ENCODE measurements around the gene BDNF.

BDNF gene

DNA sequence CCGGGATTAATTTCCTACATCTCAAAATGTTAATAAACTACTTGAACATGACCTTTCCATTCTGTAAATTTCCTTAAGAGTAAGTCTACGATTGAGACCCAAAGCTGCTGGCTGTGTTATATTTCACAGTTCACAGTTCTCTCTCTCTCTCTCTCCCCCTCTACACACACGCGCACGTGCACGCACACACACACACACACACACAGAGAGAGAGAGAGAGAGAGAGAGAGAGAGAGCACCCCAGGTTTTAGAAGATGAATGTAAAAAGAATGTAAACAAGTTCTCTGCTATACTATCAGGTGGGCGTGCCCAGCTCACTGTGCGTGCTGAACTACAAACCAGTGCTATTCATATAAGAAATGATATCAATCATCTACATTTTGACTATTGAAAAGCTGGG, 3.3 kb downstream of the BDNF start:
- H3K36me3 ChIP-seq (ENCODE audit: control insufficient read depth, insufficient read depth, low read length) = no peaks in the 10 kb centered on the region
- peaks cover 30% of the 10 kb centered on the region for H3K27me3 ChIP-seq (replicated peaks; ENCODE audit: control insufficient read depth, insufficient read depth, low read length, poor library complexity, severe bottlenecking)
- H3K27ac ChIP-seq (ENCODE audit: insufficient read depth, low read length, poor library complexity, severe bottlenecking) = no peak overlapping the region
- no peak for DNase-seq
- no peaks in the 10 kb centered on the region for H3K9me3 ChIP-seq (ENCODE audit: control insufficient read depth, low read length)
- no peak overlapping the region for H3K4me3 ChIP-seq (ENCODE audit: insufficient read depth, low read depth, low read length, poor library complexity, severe bottlenecking)
- peaks cover 19% of the 10 kb centered on the region for H3K4me1 ChIP-seq (ENCODE audit: control insufficient read depth, insufficient read depth, low read length, poor library complexity, severe bottlenecking)

DNA sequence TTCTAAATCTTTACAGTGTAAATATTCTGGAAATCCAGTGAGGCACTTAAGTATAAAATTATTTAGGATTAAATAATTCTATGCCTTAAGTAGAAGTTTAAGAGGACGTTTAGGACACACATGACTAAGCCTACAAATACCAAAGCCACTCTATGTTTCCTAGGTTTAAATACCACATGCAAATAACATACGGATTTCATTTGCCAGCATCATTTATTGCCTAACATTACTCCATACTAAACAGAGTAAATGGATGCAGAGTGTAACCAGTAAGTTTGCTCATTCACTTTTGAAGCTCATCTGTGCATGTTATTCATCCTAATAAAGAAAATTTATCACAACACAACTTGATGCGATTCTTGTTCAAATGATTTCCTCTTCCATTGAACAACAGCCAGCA, 4.1 kb downstream of the BDNF start:
- Histone ChIP-seq H3K36me3 (ENCODE audit: control insufficient read depth, insufficient read depth, low read length) (no peaks in the 10 kb centered on the region), H3K27me3 (replicated peaks; ENCODE audit: control insufficient read depth, insufficient read depth, low read length, poor library complexity, severe bottlenecking) (peaks cover 25% of the 10 kb centered on the region), H3K4me1 (ENCODE audit: control insufficient read depth, insufficient read depth, low read length, poor library complexity, severe bottlenecking) (peaks cover 19% of the 10 kb centered on the region), H3K27ac (ENCODE audit: insufficient read depth, low read length, poor library complexity, severe bottlenecking) (no peak overlapping the region), H3K4me3 (ENCODE audit: insufficient read depth, low read depth, low read length, poor library complexity, severe bottlenecking) (no peak overlapping the region), H3K9me3 (ENCODE audit: control insufficient read depth, low read length) (no peaks in the 10 kb centered on the region)
- DNase-seq = no peak

DNA sequence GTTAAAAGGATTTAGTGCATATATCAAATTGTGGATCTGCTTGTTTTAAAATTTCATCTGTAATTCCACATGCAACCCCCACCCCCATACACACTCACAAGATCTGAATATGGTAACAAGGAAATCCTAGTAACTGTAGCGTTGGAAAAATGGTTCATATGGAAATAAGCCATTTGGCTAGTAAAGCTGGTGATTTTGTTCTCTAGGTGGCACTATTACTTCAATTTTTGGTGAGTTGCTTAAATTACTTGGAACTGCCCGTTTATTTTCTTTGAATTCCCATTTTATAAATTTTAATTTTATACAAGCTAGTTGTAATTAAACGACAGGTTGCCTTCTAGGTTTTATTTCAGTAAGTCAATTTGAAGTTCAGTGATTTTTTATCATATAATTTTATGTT, 5.3 kb downstream of the BDNF start:
- H3K36me3 ChIP-seq (ENCODE audit: control insufficient read depth, insufficient read depth, low read length) = no peaks in the 10 kb centered on the region
- no peak overlapping the region for H3K27ac ChIP-seq (ENCODE audit: insufficient read depth, low read length, poor library complexity, severe bottlenecking)
- peaks cover 17% of the 10 kb centered on the region for H3K27me3 ChIP-seq (replicated peaks; ENCODE audit: control insufficient read depth, insufficient read depth, low read length, poor library complexity, severe bottlenecking)
- H3K4me3 ChIP-seq (ENCODE audit: insufficient read depth, low read depth, low read length, poor library complexity, severe bottlenecking) = no peak overlapping the region
- H3K9me3 ChIP-seq (ENCODE audit: control insufficient read depth, low read length) = no peaks in the 10 kb centered on the region
- H3K4me1 ChIP-seq (ENCODE audit: control insufficient read depth, insufficient read depth, low read length, poor library complexity, severe bottlenecking) = peaks cover 12% of the 10 kb centered on the region
- no peak for DNase-seq

- Histone ChIP-seq H3K27me3 (replicated peaks; ENCODE audit: control insufficient read depth, insufficient read depth, low read length, poor library complexity, severe bottlenecking) (peaks cover 6% of the 10 kb centered on the region), H3K36me3 (ENCODE audit: control insufficient read depth, insufficient read depth, low read length) (no peaks in the 10 kb centered on the region), H3K4me1 (ENCODE audit: control insufficient read depth, insufficient read depth, low read length, poor library complexity, severe bottlenecking) (no peaks in the 10 kb centered on the region), H3K9me3 (ENCODE audit: control insufficient read depth, low read length) (no peaks in the 10 kb centered on the region), H3K4me3 (ENCODE audit: insufficient read depth, low read depth, low read length, poor library complexity, severe bottlenecking) (no peak overlapping the region), H3K27ac (ENCODE audit: insufficient read depth, low read length, poor library complexity, severe bottlenecking) (no peak overlapping the region)
- no peak for DNase-seq
These were observed 6.9 kb downstream of the BDNF start for GRCh38 chr11:27693398-27693797.

GRCh38 chr11:27692781-27693180, 7.5 kb downstream of the BDNF start:
- DNase-seq = no peak
- Histone ChIP-seq H3K27me3 (replicated peaks; ENCODE audit: control insufficient read depth, insufficient read depth, low read length, poor library complexity, severe bottlenecking) (peaks cover 3% of the 10 kb centered on the region), H3K4me3 (ENCODE audit: insufficient read depth, low read depth, low read length, poor library complexity, severe bottlenecking) (no peak overlapping the region), H3K27ac (ENCODE audit: insufficient read depth, low read length, poor library complexity, severe bottlenecking) (no peak overlapping the region), H3K4me1 (ENCODE audit: control insufficient read depth, insufficient read depth, low read length, poor library complexity, severe bottlenecking) (no peaks in the 10 kb centered on the region), H3K36me3 (ENCODE audit: control insufficient read depth, insufficient read depth, low read length) (no peaks in the 10 kb centered on the region), H3K9me3 (ENCODE audit: control insufficient read depth, low read length) (no peaks in the 10 kb centered on the region)

DNA sequence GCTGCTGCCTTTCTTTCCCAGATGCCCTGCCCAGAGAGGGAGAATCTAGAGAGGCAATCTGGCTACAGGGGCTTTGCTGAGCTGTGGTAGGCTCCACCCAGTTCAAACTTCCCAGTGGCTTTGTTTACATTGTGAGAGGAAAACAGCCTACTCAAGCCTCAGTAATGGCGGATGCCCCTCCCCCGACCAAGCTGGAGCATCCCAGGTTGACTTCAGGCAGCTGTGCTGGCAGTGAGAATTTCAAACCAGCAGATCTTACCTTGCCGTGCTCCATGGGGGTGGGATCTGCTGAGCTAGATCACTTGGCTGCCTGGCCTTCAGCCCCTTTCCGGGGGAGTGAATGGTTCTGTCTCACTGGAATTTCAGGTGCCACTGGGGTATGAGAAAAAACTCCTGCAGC, 12.2 kb downstream of the BDNF start:
- H3K4me3 ChIP-seq (ENCODE audit: insufficient read depth, low read depth, low read length, poor library complexity, severe bottlenecking) = no peak overlapping the region
- no peaks in the 10 kb centered on the region for H3K36me3 ChIP-seq (ENCODE audit: control insufficient read depth, insufficient read depth, low read length)
- no peaks in the 10 kb centered on the region for H3K4me1 ChIP-seq (ENCODE audit: control insufficient read depth, insufficient read depth, low read length, poor library complexity, severe bottlenecking)
- H3K9me3 ChIP-seq (ENCODE audit: control insufficient read depth, low read length) = no peaks in the 10 kb centered on the region
- no peaks in the 10 kb centered on the region for H3K27me3 ChIP-seq (replicated peaks; ENCODE audit: control insufficient read depth, insufficient read depth, low read length, poor library complexity, severe bottlenecking)
- H3K27ac ChIP-seq (ENCODE audit: insufficient read depth, low read length, poor library complexity, severe bottlenecking) = no peak overlapping the region
- DNase-seq = no peak

- no peaks in the 10 kb centered on the region for H3K9me3 ChIP-seq (ENCODE audit: control insufficient read depth, low read length)
- no peaks in the 10 kb centered on the region for H3K4me1 ChIP-seq (ENCODE audit: control insufficient read depth, insufficient read depth, low read length, poor library complexity, severe bottlenecking)
- no peaks in the 10 kb centered on the region for H3K27me3 ChIP-seq (replicated peaks; ENCODE audit: control insufficient read depth, insufficient read depth, low read length, poor library complexity, severe bottlenecking)
- H3K4me3 ChIP-seq (ENCODE audit: insufficient read depth, low read depth, low read length, poor library complexity, severe bottlenecking) = no peak overlapping the region
- H3K27ac ChIP-seq (ENCODE audit: insufficient read depth, low read length, poor library complexity, severe bottlenecking) = no peak overlapping the region
- no peaks in the 10 kb centered on the region for H3K36me3 ChIP-seq (ENCODE audit: control insufficient read depth, insufficient read depth, low read length)
- DNase-seq = no peak
These were observed 18.6 kb downstream of the BDNF start for GRCh38 chr11:27681664-27682063.

DNA sequence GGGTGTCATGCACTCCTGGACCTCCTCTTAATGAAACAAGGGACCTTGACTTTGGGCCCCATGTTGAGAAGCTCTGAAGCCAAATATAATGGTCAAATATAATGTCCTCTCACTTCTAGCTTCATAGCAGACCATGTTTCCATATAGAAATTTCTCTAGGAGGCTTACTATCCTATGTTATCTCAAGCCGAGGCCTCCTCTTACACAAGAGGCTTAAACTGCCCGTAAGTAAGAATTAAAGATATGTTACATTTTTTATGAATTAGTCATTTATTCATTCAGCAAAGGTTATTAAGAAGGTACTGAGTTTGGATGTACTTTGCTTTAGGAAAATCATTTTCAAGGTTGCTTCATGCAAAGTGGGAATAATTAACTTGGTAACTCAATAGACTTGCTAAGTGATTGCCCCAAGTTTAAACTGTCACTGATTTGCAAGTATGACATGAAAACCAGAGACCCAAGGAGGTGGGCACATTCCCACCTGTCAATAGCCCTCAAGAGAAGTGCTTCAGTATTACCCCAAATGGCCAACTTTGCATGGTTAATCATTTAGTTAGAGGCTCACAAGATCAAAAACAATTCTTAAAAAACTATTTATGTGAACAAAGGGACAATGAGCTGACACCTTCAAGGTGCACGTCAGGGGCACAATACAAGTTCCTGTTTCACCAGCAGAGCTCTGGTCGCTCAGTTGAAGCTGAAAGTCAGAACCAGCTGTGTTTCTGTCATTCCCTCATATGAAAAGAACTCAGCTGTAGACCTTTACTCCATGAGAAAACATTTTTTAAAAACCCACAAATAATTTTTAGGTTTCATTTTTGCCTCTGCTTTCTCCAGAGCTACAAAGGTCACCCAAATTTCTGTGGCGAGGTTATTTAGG, 20.9 kb downstream of the BDNF start:
- Histone ChIP-seq H3K9me3 (ENCODE audit: control insufficient read depth, low read length) (no peaks in the 10 kb centered on the region), H3K4me3 (ENCODE audit: insufficient read depth, low read depth, low read length, poor library complexity, severe bottlenecking) (no peak overlapping the region), H3K4me1 (ENCODE audit: control insufficient read depth, insufficient read depth, low read length, poor library complexity, severe bottlenecking) (no peaks in the 10 kb centered on the region), H3K27ac (ENCODE audit: insufficient read depth, low read length, poor library complexity, severe bottlenecking) (no peak overlapping the region), H3K36me3 (ENCODE audit: control insufficient read depth, insufficient read depth, low read length) (no peaks in the 10 kb centered on the region), H3K27me3 (replicated peaks; ENCODE audit: control insufficient read depth, insufficient read depth, low read length, poor library complexity, severe bottlenecking) (no peaks in the 10 kb centered on the region)
- no peak for DNase-seq

DNA sequence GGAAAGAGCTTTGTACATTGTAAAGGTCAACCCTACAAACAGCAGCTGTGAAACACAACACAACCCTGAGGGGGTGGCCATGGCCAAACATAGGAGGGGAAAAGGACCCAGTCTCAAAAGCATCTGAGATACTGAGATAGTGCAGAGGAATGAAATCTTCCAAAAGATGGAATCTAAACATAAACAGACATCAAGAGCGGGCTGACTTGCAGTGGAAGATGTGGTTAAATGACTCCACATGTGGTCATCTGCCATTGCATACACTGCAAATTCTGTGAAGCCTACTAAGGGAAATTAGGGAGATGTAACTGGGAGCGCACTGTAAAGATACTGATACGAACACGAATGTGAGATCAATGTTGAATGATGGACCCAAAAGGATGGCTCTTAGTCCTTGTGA, 22.0 kb downstream of the BDNF start:
- Histone ChIP-seq H3K4me1 (ENCODE audit: control insufficient read depth, insufficient read depth, low read length, poor library complexity, severe bottlenecking) (no peaks in the 10 kb centered on the region), H3K27ac (ENCODE audit: insufficient read depth, low read length, poor library complexity, severe bottlenecking) (no peak overlapping the region), H3K27me3 (replicated peaks; ENCODE audit: control insufficient read depth, insufficient read depth, low read length, poor library complexity, severe bottlenecking) (no peaks in the 10 kb centered on the region), H3K36me3 (ENCODE audit: control insufficient read depth, insufficient read depth, low read length) (no peaks in the 10 kb centered on the region), H3K4me3 (ENCODE audit: insufficient read depth, low read depth, low read length, poor library complexity, severe bottlenecking) (no peak overlapping the region), H3K9me3 (ENCODE audit: control insufficient read depth, low read length) (no peaks in the 10 kb centered on the region)
- DNase-seq = no peak

DNA sequence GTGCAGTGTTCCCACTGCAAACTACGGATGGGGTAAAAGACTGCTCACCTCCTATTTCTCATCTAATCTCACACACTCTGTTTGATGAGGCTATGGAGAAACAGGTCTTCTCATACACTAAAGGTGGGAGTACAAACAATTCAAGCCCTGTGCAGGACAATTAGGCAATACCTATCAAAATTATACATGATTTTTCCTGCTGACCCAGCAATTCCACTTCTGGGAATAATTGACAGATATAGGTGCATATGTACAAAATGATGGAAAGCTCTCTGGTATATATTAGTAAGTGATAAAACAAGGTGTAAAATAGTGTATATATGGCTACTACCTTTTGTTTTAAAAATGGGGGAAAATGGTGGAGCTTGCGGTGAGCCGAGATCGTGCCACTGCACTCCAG, 23.1 kb downstream of the BDNF start:
- Histone ChIP-seq H3K4me1 (ENCODE audit: control insufficient read depth, insufficient read depth, low read length, poor library complexity, severe bottlenecking) (no peaks in the 10 kb centered on the region), H3K36me3 (ENCODE audit: control insufficient read depth, insufficient read depth, low read length) (no peaks in the 10 kb centered on the region), H3K4me3 (ENCODE audit: insufficient read depth, low read depth, low read length, poor library complexity, severe bottlenecking) (no peak overlapping the region), H3K27me3 (replicated peaks; ENCODE audit: control insufficient read depth, insufficient read depth, low read length, poor library complexity, severe bottlenecking) (no peaks in the 10 kb centered on the region), H3K27ac (ENCODE audit: insufficient read depth, low read length, poor library complexity, severe bottlenecking) (no peak overlapping the region), H3K9me3 (ENCODE audit: control insufficient read depth, low read length) (no peaks in the 10 kb centered on the region)
- DNase-seq = no peak

Data from effector memory CD4-positive, alpha-beta T cell (primary cell).